Tibial nerve (tissue), 4 donors: ENCODE results near the gene CD48.

Source experiments
- CTCF ChIP-seq, 5 experiments: fragments of 200-600 bp in 3 of 5; fragments of 450-650 bp in 2 of 5; sonication (generic) in 3 of 5; IDR thresholded peaks; one replicate each; pipeline ENCODE4 v1.5.1; 2016 to 2019; ENCODE audit warnings: antibody characterized with exemption in 5 of 5, mild to moderate bottlenecking in 3 of 5, moderate library complexity in 2 of 5
- EP300 ChIP-seq, 2 donors: sonication (generic); formaldehyde crosslinking; IDR thresholded peaks; one replicate each; pipeline ENCODE4 v1.6.1; 2017; ENCODE audit warnings: antibody characterized with exemption in 2 of 2, mild to moderate bottlenecking in 1 of 2
- POLR2A ChIP-seq, 2 donors: fragments of 450-650 bp; IDR thresholded peaks; one replicate each; pipeline ENCODE4 v1.6.1; 2017; ENCODE audit warnings: antibody characterized with exemption in 2 of 2, mild to moderate bottlenecking in 2 of 2, moderate library complexity in 2 of 2

GRCh38 chr1:160653620-160654016, 58.0 kb downstream of the CD48 start:
- TF ChIP-seq CTCF (IDR thresholded peaks at IDR 0.05) (no peak), EP300 (IDR thresholded peaks at IDR 0.05) (no peak), POLR2A (IDR thresholded peaks at IDR 0.05) (no peak)
